HEK293T (cell line): ENCODE results near the gene TMEM131L.
"Not testable (repeated sequence)": the region's sequence is repeated elsewhere in the genome, so short reads cannot be mapped to it uniquely, and the experiment has no call there.

Source experiments
- CTCF ChIA-PET: fragments of 350-600 bp; formaldehyde crosslinking; extraction: SDS; loops from one replicate; lab custom pipeline; 2021; ENCODE audit warnings: antibody characterized with exemption, inconsistent platforms; lab: Yijun Ruan, JAX
- POLR2A ChIA-PET: fragments of 350-600 bp; formaldehyde crosslinking; extraction: SDS; loops from one replicate; lab custom pipeline; 2020; ENCODE audit warnings: antibody characterized with exemption, inconsistent platforms; lab: Yijun Ruan, JAX
- DNase-seq: peaks from one replicate; pipeline ENCODE4 v3.0.0; 2012; ENCODE audit warnings: mixed read lengths; ENCODE audit errors: extremely low spot score
- ARNT ChIP-seq: fragments of 450-650 bp; IDR thresholded peaks from 2 replicates; pipeline ENCODE4 v1.6.1; 2017; ENCODE audit warnings: mild to moderate bottlenecking
- BHLHE40 ChIP-seq: fragments of 450-650 bp; IDR thresholded peaks from 2 replicates; pipeline ENCODE4 v1.6.1; 2016; ENCODE audit warnings: mild to moderate bottlenecking, moderate library complexity, borderline replicate concordance
- CTBP1 ChIP-seq: fragments of 450-650 bp; IDR thresholded peaks from 2 replicates; pipeline ENCODE4 v1.6.1; 2016; ENCODE audit warnings: borderline replicate concordance
- ELF4 ChIP-seq: fragments of 450-650 bp; IDR thresholded peaks from 2 replicates; pipeline ENCODE4 v1.6.1; 2017; ENCODE audit warnings: antibody characterized with exemption
- FOXA1 ChIP-seq: fragments of 450-650 bp; IDR thresholded peaks from 2 replicates; pipeline ENCODE4 v1.6.1; 2016; ENCODE audit warnings: mild to moderate bottlenecking
- FOXK2 ChIP-seq: fragments of 450-650 bp; IDR thresholded peaks from 2 replicates; pipeline ENCODE4 v1.6.1; 2016; ENCODE audit warnings: mild to moderate bottlenecking
- FOXM1 ChIP-seq: fragments of 450-650 bp; IDR thresholded peaks from 2 replicates; pipeline ENCODE4 v1.6.1; 2017; ENCODE audit warnings: mild to moderate bottlenecking, borderline replicate concordance
- HDGF ChIP-seq: fragments of 450-650 bp; IDR thresholded peaks from 2 replicates; pipeline ENCODE4 v1.6.1; 2017; ENCODE audit warnings: antibody characterized with exemption, borderline replicate concordance
- L3MBTL2 ChIP-seq: fragments of 450-650 bp; conservative IDR thresholded peaks from 2 replicates; pipeline ENCODE4 v1.6.1; 2016; ENCODE audit warnings: mild to moderate bottlenecking
- LEF1 ChIP-seq: fragments of 450-650 bp; IDR thresholded peaks from 2 replicates; pipeline ENCODE4 v1.6.1; 2017; ENCODE audit warnings: mild to moderate bottlenecking, borderline replicate concordance
- NFRKB ChIP-seq: fragments of 450-650 bp; IDR thresholded peaks from 2 replicates; pipeline ENCODE4 v1.6.1; 2016; ENCODE audit warnings: mild to moderate bottlenecking, moderate library complexity
- SP1 ChIP-seq: fragments of 450-650 bp; IDR thresholded peaks from 2 replicates; pipeline ENCODE4 v1.6.1; 2017
- SUZ12 ChIP-seq: fragments of 450-650 bp; IDR thresholded peaks from 2 replicates; pipeline ENCODE4 v1.6.1; 2016; ENCODE audit warnings: mild to moderate bottlenecking
- TARDBP ChIP-seq: fragments of 450-650 bp; IDR thresholded peaks from 2 replicates; pipeline ENCODE4 v1.6.1; 2016
- ZNF384 ChIP-seq: fragments of 450-650 bp; IDR thresholded peaks from 2 replicates; pipeline ENCODE4 v1.6.1; 2016
- TF ChIP-seq, protein P1 (sequence below): fragments of 450-650 bp; IDR thresholded peaks from 2 replicates; pipeline ENCODE4 v1.6.1; 2016

The TMEM131L gene

GRCh38 chr4:153564630-153565525 lies 98.7 kb downstream of the TMEM131L start:
- ChIA-PET CTCF (interaction anchor here (0.6 to 1.9 kb wide), 2 partner anchors 9 kb away, joined by 3 to 7 read pairs; no protein-coding TSS in a partner anchor), POLR2A (interaction anchor here (0.8 to 1.3 kb wide), 4 partner anchors 9 to 117 kb away, joined by 3 to 4 read pairs (median 3); partner anchors contain the start of gene TMEM131L)

GRCh38 chr4:153566631-153567150 lies 100.5 kb downstream of the TMEM131L start:
- ChIA-PET POLR2A (interaction anchor here (1.4 kb wide), 1 partner anchor 101 kb away, joined by 6 read pairs; the partner anchor contains the start of gene TMEM131L), CTCF (no interaction called here)
- DNase-seq, result no peak
- TF ChIP-seq HDGF (no peak), LEF1 (no peak), SP1 (no peak), FOXA1 (no peak), FOXK2 (no peak), ELF4 (no peak), ZNF384 (no peak), SUZ12 (no peak), ARNT (no peak), NFRKB (no peak), FOXM1 (no peak), CTBP1 (no peak), L3MBTL2 (no peak), TARDBP (no peak), BHLHE40 (no peak)
- TF ChIP-seq, protein P1, sequence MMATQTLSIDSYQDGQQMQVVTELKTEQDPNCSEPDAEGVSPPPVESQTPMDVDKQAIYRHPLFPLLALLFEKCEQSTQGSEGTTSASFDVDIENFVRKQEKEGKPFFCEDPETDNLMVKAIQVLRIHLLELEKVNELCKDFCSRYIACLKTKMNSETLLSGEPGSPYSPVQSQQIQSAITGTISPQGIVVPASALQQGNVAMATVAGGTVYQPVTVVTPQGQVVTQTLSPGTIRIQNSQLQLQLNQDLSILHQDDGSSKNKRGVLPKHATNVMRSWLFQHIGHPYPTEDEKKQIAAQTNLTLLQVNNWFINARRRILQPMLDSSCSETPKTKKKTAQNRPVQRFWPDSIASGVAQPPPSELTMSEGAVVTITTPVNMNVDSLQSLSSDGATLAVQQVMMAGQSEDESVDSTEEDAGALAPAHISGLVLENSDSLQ, result no peak

More at GRCh38 chr4:153564630-153565525, 98.7 kb downstream of the TMEM131L start:
- TF ChIP-seq ZNF384, result no peak
- TF ChIP-seq, protein P1, result peak; percentile 93
- TF ChIP-seq L3MBTL2, result no peak
- no peak for DNase-seq

GRCh38 chr4:153567660-153568059 lies 101.5 kb downstream of the TMEM131L start:
- POLR2A ChIA-PET, result interaction anchor here (1.4 kb wide), 1 partner anchor 102 kb away, joined by 6 read pairs; the partner anchor contains the start of gene TMEM131L
- TF ChIP-seq, protein P1, result 0 out of 2 replicates have a peak, but pooled peaks have one; percentile 18
- CTCF ChIA-PET, result interaction anchor here (0.7 kb wide), 1 partner anchor 74 kb away, joined by 3 read pairs; no protein-coding TSS in a partner anchor
- DNase-seq, result not testable (repeated sequence)

DNA sequence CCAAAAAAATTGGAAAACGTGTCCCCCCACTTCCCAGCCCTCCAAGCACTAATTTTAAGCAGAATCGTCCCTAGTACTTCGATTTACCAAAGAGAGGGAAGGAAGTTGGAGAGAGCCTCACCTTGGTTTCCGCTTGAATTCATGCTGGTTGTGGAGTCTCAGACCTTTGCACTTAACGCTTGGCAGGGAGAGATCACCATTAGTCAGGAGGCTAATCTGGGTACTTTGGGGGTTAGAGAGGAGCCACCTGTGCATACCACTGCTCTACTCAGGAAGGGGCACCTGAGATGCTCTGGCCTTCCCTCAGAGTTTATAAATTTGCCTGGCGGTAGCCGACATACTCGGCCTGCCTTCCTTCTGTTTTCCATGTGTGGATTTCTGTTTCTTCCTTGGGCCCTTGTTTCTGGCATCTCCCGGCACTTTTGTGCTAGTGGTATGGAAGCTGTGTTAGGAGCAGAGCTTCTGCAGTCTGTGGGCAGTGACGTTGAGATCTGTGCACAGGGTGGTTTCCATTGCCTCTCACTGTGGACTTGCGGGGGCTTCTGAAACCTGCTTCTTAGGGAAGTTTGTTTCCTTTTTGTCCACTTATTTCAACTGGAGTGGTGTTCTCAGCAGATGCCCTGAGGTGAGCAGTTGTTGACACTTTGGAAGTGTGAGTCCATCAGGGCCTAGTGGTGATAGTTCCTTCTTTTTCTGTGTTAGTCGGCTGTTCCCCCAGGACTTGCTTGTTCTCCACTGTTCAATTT lies 104.2 kb downstream of the TMEM131L start:
- DNase-seq, result no peak
- ChIA-PET CTCF (interaction anchor here (0.7 kb wide), 1 partner anchor 138 kb away, joined by 3 read pairs; no protein-coding TSS in a partner anchor), POLR2A (no interaction called here)
- TF ChIP-seq ZNF384, result no peak
- TF ChIP-seq TARDBP, result no peak
- TF ChIP-seq BHLHE40, result no peak
- no peak for TF ChIP-seq ARNT
- no peak for TF ChIP-seq LEF1

- no peak for TF ChIP-seq ELF4
- TF ChIP-seq TARDBP, result no peak
- TF ChIP-seq, protein P1, result no peak
- TF ChIP-seq FOXK2, result no peak
- TF ChIP-seq ARNT, result no peak
- TF ChIP-seq SUZ12, result no peak
- TF ChIP-seq FOXA1, result no peak
- no peak for TF ChIP-seq LEF1
- no peak for TF ChIP-seq ZNF384
- TF ChIP-seq FOXM1, result no peak
- no peak for TF ChIP-seq L3MBTL2
- TF ChIP-seq BHLHE40, result no peak
- no peak for TF ChIP-seq HDGF
- TF ChIP-seq CTBP1, result no peak
- POLR2A ChIA-PET, result interaction anchor here (0.9 kb wide), 1 partner anchor 105 kb away, joined by 3 read pairs; the partner anchor contains the start of gene TMEM131L
- CTCF ChIA-PET, result interaction anchor here (1.0 to 1.3 kb wide), 4 partner anchors 17 to 137 kb away, joined by 3 to 5 read pairs (median 3); no protein-coding TSS in a partner anchor
- DNase-seq, result no peak
Observed at GRCh38 chr4:153571006-153571545, 104.9 kb downstream of the TMEM131L start.
